ENCODE results near the gene RRP7A.
"Not testable (repeated sequence)": the region's sequence is repeated elsewhere in the genome, so short reads cannot be mapped to it uniquely, and the experiment has no call there.

The RRP7A gene

DNA sequence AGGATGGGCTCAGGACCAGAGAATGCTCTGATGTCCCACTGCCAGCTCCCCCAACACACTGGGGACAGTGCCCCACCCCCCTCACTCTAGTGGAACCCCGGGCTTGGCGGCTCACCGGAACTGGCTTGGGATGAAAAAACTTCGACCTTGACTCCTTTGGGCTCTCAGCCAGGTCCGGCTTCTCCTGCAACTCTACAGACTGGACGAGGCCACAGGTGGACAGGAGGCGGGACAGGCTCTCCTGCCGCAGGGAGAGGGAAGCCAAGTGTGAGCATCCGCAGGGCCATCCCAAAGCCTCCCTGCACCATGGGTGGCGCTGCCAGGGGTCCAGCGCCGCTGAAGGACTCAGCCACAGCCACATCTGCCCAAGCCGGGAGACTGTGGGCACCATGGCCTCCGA lies 3.7 kb downstream of the RRP7A start:
- H3K9me2 ChIP-seq (replicated peaks; ENCODE audit: insufficient read depth, low read length), result no peaks in the 10 kb centered on the region
- H3K4me2 ChIP-seq (ENCODE audit: low read depth, low read length, poor library complexity, severe bottlenecking), result no peak overlapping the region
- TF ChIP-seq EZH2phosphoT487 (conservative IDR thresholded peaks at IDR 0.05; ENCODE audit: low read length) (no peak), CTCF (IDR thresholded peaks at IDR 0.05; ENCODE audit: insufficient read depth, low read length, poor library complexity, severe bottlenecking) (no peak)
- H3K79me2 ChIP-seq (ENCODE audit: insufficient read depth, low read length), result peaks cover 37% of the 10 kb centered on the region
- H4K20me1 ChIP-seq (ENCODE audit: low read depth, low read length), result peaks cover 4% of the 10 kb centered on the region; the same call in 1 of the 2 replicates
- H3K27me3 ChIP-seq (ENCODE audit: low read length), result no peaks in the 10 kb centered on the region
- H3K9me3 ChIP-seq (ENCODE audit: insufficient read depth, low read length), result no peaks in the 10 kb centered on the region
- no peak overlapping the region for H2AFZ ChIP-seq (ENCODE audit: low read depth, low read length, severe bottlenecking)
- H3K4me3 ChIP-seq (ENCODE audit: insufficient read depth, low read length, poor library complexity, severe bottlenecking), result no peak overlapping the region
- no peak overlapping the region for H3K27ac ChIP-seq (ENCODE audit: low read depth, low read length)
- H3F3A ChIP-seq (ENCODE audit: insufficient read depth), result peaks cover 13% of the 10 kb centered on the region; the same call in 1 of the 2 replicates
- no peak overlapping the region for H3K9ac ChIP-seq (ENCODE audit: low read length)
- H3K36me3 ChIP-seq (ENCODE audit: low read length), result no peaks in the 10 kb centered on the region

DNA sequence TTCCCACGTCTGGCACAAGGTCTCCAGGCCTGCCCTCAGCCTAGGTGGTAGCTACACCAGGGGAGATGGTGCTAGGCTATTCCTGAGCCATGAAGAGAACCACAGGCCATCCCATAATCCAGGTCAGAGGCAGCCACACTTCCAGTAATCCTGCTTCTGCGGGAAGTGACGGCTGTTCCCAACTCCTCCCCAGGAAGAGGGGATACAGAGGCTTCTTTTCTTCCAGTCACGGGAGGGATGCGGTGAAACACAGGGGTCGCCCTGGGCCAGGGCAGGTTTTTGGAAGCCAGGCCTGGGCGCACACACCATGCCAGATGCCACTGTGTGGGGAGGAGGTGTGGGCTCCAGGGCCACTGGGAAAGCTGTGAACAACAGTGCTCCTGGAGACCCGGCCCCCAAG lies 4.3 kb downstream of the RRP7A start:
- not testable (repeated sequence) for H3K27ac ChIP-seq (ENCODE audit: low read depth, low read length); H2AFZ ChIP-seq (ENCODE audit: low read depth, low read length, severe bottlenecking); H3K9me3 ChIP-seq (ENCODE audit: insufficient read depth, low read length); H3K4me3 ChIP-seq (ENCODE audit: insufficient read depth, low read length, poor library complexity, severe bottlenecking); H3K9me2 ChIP-seq (replicated peaks; ENCODE audit: insufficient read depth, low read length); H4K20me1 ChIP-seq (ENCODE audit: low read depth, low read length); H3K4me2 ChIP-seq (ENCODE audit: low read depth, low read length, poor library complexity, severe bottlenecking); H3K27me3 ChIP-seq (ENCODE audit: low read length); H3K36me3 ChIP-seq (ENCODE audit: low read length); H3K9ac ChIP-seq (ENCODE audit: low read length)
- peaks cover 37% of the 10 kb centered on the region for H3K79me2 ChIP-seq (ENCODE audit: insufficient read depth, low read length)
- H3F3A ChIP-seq (ENCODE audit: insufficient read depth), result peaks cover 19% of the 10 kb centered on the region; the same call in 1 of the 2 replicates

DNA sequence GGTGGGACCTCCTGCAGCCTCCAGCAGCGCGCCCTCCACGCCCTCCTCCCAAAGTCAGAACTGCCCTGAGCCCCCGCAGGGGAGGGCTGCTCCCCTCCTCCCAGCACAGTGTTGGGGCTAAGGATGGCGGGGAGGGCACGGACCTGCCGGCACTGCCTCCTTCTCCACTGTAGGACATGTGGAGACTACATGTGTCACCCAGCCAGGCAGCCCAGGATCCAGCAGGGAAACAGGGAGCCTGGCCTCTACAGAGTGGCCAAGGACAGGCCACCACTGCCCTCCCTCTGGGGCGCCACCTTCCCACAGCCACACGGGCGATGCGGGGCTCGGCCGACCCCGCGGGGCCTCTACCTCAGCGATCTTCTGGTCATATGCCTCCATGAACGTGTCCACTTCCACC lies 5.3 kb downstream of the RRP7A start:
- H3K9ac ChIP-seq (ENCODE audit: low read length); H2AFZ ChIP-seq (ENCODE audit: low read depth, low read length, severe bottlenecking); H3K36me3 ChIP-seq (ENCODE audit: low read length); H3K9me2 ChIP-seq (replicated peaks; ENCODE audit: insufficient read depth, low read length); H3K27me3 ChIP-seq (ENCODE audit: low read length); H3K4me3 ChIP-seq (ENCODE audit: insufficient read depth, low read length, poor library complexity, severe bottlenecking); H3K27ac ChIP-seq (ENCODE audit: low read depth, low read length); H3K4me2 ChIP-seq (ENCODE audit: low read depth, low read length, poor library complexity, severe bottlenecking); H4K20me1 ChIP-seq (ENCODE audit: low read depth, low read length); H3K9me3 ChIP-seq (ENCODE audit: insufficient read depth, low read length): not testable (repeated sequence)
- H3F3A ChIP-seq (ENCODE audit: insufficient read depth), result peaks cover 25% of the 10 kb centered on the region; the same call in 1 of the 2 replicates
- peaks cover 29% of the 10 kb centered on the region for H3K79me2 ChIP-seq (ENCODE audit: insufficient read depth, low read length)

DNA sequence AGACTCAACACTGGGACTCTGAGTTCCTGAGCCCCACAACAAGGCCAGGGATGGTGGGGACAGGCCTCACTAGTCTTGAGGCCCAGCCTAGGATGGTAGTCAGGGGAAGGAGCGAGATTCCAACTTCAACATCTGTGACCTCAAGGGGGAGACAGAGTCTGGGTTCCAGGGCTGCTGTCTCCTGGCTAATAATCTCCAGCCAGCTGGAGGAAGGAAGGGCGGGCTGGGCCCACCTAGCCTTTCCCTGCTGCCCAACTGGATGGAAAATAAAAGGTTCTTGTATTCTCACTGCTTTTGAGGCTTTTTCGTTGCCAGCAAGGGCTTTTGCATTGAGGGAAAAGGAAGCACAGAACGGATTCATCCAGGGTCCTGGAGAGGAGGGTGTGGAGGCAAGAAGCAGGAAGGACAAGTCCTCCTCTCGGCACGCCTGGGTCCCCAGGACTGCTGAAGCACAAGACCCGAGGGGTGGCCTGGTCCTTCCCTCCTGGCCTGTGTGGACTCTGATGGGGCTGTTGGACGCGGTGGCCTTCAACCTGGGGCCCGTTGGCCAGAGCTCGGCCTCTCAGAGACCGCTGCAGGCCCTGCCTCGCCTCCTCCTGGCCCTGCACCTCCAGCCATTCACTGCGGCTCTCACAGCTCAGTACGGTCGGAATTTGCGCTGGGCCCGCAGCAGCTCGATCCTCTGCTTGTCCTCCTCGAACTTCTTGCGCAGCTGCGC lies 7.2 kb downstream of the RRP7A start:
- H2AFZ ChIP-seq (ENCODE audit: low read depth, low read length, severe bottlenecking); H3K27ac ChIP-seq (ENCODE audit: low read depth, low read length); H4K20me1 ChIP-seq (ENCODE audit: low read depth, low read length); H3K36me3 ChIP-seq (ENCODE audit: low read length); H3K27me3 ChIP-seq (ENCODE audit: low read length); H3K9me3 ChIP-seq (ENCODE audit: insufficient read depth, low read length); H3K4me2 ChIP-seq (ENCODE audit: low read depth, low read length, poor library complexity, severe bottlenecking); H3K9ac ChIP-seq (ENCODE audit: low read length); H3K4me3 ChIP-seq (ENCODE audit: insufficient read depth, low read length, poor library complexity, severe bottlenecking); H3K9me2 ChIP-seq (replicated peaks; ENCODE audit: insufficient read depth, low read length): not testable (repeated sequence)
- H3K79me2 ChIP-seq (ENCODE audit: insufficient read depth, low read length), result peaks cover 14% of the 10 kb centered on the region
- peaks cover 25% of the 10 kb centered on the region; the same call in 1 of the 2 replicates for H3F3A ChIP-seq (ENCODE audit: insufficient read depth)

- no peaks in the 10 kb centered on the region; the same call in 1 of the 2 replicates for H4K20me1 ChIP-seq (ENCODE audit: low read depth, low read length)
- no peaks in the 10 kb centered on the region for H3K27me3 ChIP-seq (ENCODE audit: low read length)
- H3K79me2 ChIP-seq (ENCODE audit: insufficient read depth, low read length), result peaks cover 5% of the 10 kb centered on the region
- no peak overlapping the region for H3K4me2 ChIP-seq (ENCODE audit: low read depth, low read length, poor library complexity, severe bottlenecking)
- no peak overlapping the region for H2AFZ ChIP-seq (ENCODE audit: low read depth, low read length, severe bottlenecking)
- H3K36me3 ChIP-seq (ENCODE audit: low read length), result no peaks in the 10 kb centered on the region
- no peaks in the 10 kb centered on the region for H3K9me3 ChIP-seq (ENCODE audit: insufficient read depth, low read length)
- H3K4me3 ChIP-seq (ENCODE audit: insufficient read depth, low read length, poor library complexity, severe bottlenecking), result no peak overlapping the region
- H3K9ac ChIP-seq (ENCODE audit: low read length), result no peak overlapping the region
- H3F3A ChIP-seq (ENCODE audit: insufficient read depth), result peaks cover 25% of the 10 kb centered on the region; the same call in 1 of the 2 replicates
- TF ChIP-seq EZH2phosphoT487 (conservative IDR thresholded peaks at IDR 0.05; ENCODE audit: low read length) (no peak), CTCF (IDR thresholded peaks at IDR 0.05; ENCODE audit: insufficient read depth, low read length, poor library complexity, severe bottlenecking) (no peak)
- no peaks in the 10 kb centered on the region for H3K9me2 ChIP-seq (replicated peaks; ENCODE audit: insufficient read depth, low read length)
- H3K27ac ChIP-seq (ENCODE audit: low read depth, low read length), result peak overlapping the region; percentile 49
These were observed 8.2 kb downstream of the RRP7A start for GRCh38 chr22:42511401-42511891.

All from SU-DHL-6 (cell line).